ENCODE data around the gene SPRYD3. TPM values are rescaled to one million over a fixed set of nuclear protein-coding genes. Genes with fewer than 3 reads are reported as not detected.

Gene SPRYD3
- total RNA-seq, 1 experiment from 2014 or later = 47.5 TPM

- Histone ChIP-seq H3K27ac (ENCODE audit: low read depth, low read length) (no peak overlapping the region), H3K4me2 (ENCODE audit: low read length) (no peak overlapping the region), H4K20me1 (ENCODE audit: insufficient read depth) (no peaks in the 10 kb centered on the region), H2AFZ (ENCODE audit: low read depth, low read length, poor library complexity, severe bottlenecking) (no peak overlapping the region), H3K4me3 (replicated peaks in 1 of 2; ENCODE audit: low read depth in 1 of 2, low read length in 2 of 2) (no peak overlapping the region), H3K9me3 (ENCODE audit: control insufficient read depth in 1 of 2, insufficient read depth in 1 of 2, low read depth in 1 of 2, low read length in 2 of 2) (peaks cover 0 to 8% of the 10 kb centered on the region in 2 experiments; a peak in 2 of 4 replicates), H3K27me3 (ENCODE audit: insufficient read depth, low read length) (no peaks in the 10 kb centered on the region), H3K79me2 (ENCODE audit: insufficient read depth, low read length) (no peaks in the 10 kb centered on the region), H3K9me2 (ENCODE audit: insufficient read depth) (no peaks in the 10 kb centered on the region; the same call in 1 of the 2 replicates), H3K36me3 (ENCODE audit: control insufficient read depth in 1 of 2, insufficient read depth in 2 of 2, low read length in 2 of 2) (no peaks in the 10 kb centered on the region), H3K4me1 (ENCODE audit: control insufficient read depth in 1 of 2, insufficient read depth in 2 of 2, low read length in 2 of 2) (no peaks in the 10 kb centered on the region), H3K9ac (ENCODE audit: low read length) (no peak overlapping the region)
- TF ChIP-seq REST (IDR thresholded peaks at IDR 0.05; ENCODE audit: low read depth) (no peak), RAD21 (IDR thresholded peaks at IDR 0.05; ENCODE audit: low read depth) (no peak), JUND (IDR thresholded peaks at IDR 0.05) (no peak)
- BruUV-seq (replicated peaks) = no TSS peak
- no peak for DNase-seq (ENCODE audit: low read depth, low spot score)
- CTCF ChIA-PET = interaction anchor here (1.3 to 1.4 kb wide), 2 partner anchors 20 to 24 kb away, joined by 3 read pairs; no protein-coding TSS in a partner anchor
- no peak for ATAC-seq
- RAD21 ChIA-PET (ENCODE audit: low non-redundant PET in 1 of 2, low total read pairs in 2 of 2, uncharacterized antibody in 2 of 2, unreplicated experiment in 2 of 2) = interaction anchor here in 1 of 2 experiments (0.7 kb wide), 1 partner anchor 21 kb away, joined by 3 read pairs; no protein-coding TSS in a partner anchor
- POLR2A ChIA-PET = no interaction called here
- intact Hi-C loops (cut with micrococcal nuclease) = no loop called here
These were observed 7.2 kb upstream of the SPRYD3 start for GRCh38 chr12:53086361-53086760.

GRCh38 chr12:53082637-53083175 lies 3.5 kb upstream of the SPRYD3 start:
- no peaks in the 10 kb centered on the region for H4K20me1 ChIP-seq (ENCODE audit: insufficient read depth)
- H3K9me3 ChIP-seq (ENCODE audit: control insufficient read depth in 1 of 2, insufficient read depth in 1 of 2, low read depth in 1 of 2, low read length in 2 of 2) = peaks cover 0 to 8% of the 10 kb centered on the region in 2 experiments; a peak in 2 of 4 replicates
- no peak overlapping the region for H3K27ac ChIP-seq (ENCODE audit: low read depth, low read length)
- no peaks in the 10 kb centered on the region for H3K27me3 ChIP-seq (ENCODE audit: insufficient read depth, low read length)
- no peak overlapping the region for H3K4me3 ChIP-seq (replicated peaks in 1 of 2; ENCODE audit: low read depth in 1 of 2, low read length in 2 of 2)
- no peak for ATAC-seq
- peaks cover 12% of the 10 kb centered on the region; the same call in 1 of the 2 replicates for H3K79me2 ChIP-seq (ENCODE audit: insufficient read depth, low read length)
- no peak overlapping the region for H3K4me2 ChIP-seq (ENCODE audit: low read length)
- H3K9me2 ChIP-seq (ENCODE audit: insufficient read depth) = no peaks in the 10 kb centered on the region
- TF ChIP-seq RAD21 (IDR thresholded peaks at IDR 0.05; ENCODE audit: low read depth) = no peak
- TF ChIP-seq SIN3A (IDR thresholded peaks at IDR 0.05; ENCODE audit: low read depth) = no peak
- no peak for TF ChIP-seq CEBPB (IDR thresholded peaks at IDR 0.05; ENCODE audit: low read depth)
- no peak for TF ChIP-seq SP1 (IDR thresholded peaks at IDR 0.05; ENCODE audit: low read depth)
- TF ChIP-seq SRF (IDR thresholded peaks at IDR 0.05; ENCODE audit: low read depth) = no peak
- TF ChIP-seq ZNF274 (IDR thresholded peaks at IDR 0.05; ENCODE audit: low read depth, low read length) = no peak
- no peak for TF ChIP-seq EZH2 (IDR thresholded peaks at IDR 0.05)
- no peak for TF ChIP-seq CTCF (IDR thresholded peaks at IDR 0.05 in 2 of 3, conservative IDR thresholded peaks at IDR 0.05 in 1 of 3; ENCODE audit: borderline replicate concordance in 1 of 3, insufficient read depth in 1 of 3, low read depth in 2 of 3, low read length in 2 of 3)
- TF ChIP-seq JUND (IDR thresholded peaks at IDR 0.05) = no peak
- no peak for TF ChIP-seq POLR2A (IDR thresholded peaks at IDR 0.05; ENCODE audit: borderline replicate concordance, extremely low read depth, insufficient read depth, insufficient read length)
- no peak for TF ChIP-seq ZFX (IDR thresholded peaks at IDR 0.05)
- no peak for TF ChIP-seq CBX3 (IDR thresholded peaks at IDR 0.05; ENCODE audit: low read depth)
- no peak for TF ChIP-seq FOSL1 (IDR thresholded peaks at IDR 0.05; ENCODE audit: low read depth)
- BruUV-seq (replicated peaks) = no TSS peak
- ChIA-PET RAD21 (ENCODE audit: low non-redundant PET in 1 of 2, low total read pairs in 2 of 2, uncharacterized antibody in 2 of 2, unreplicated experiment in 2 of 2) (no interaction called here), POLR2A (no interaction called here), CTCF (interaction anchor here (1.0 kb wide), 1 partner anchor 17 kb away, joined by 3 read pairs; no protein-coding TSS in a partner anchor)
- intact Hi-C loops (cut with micrococcal nuclease) = no loop called here
- H2AFZ ChIP-seq (ENCODE audit: low read depth, low read length, poor library complexity, severe bottlenecking) = no peak overlapping the region
- H3K36me3 ChIP-seq (ENCODE audit: control insufficient read depth in 1 of 2, insufficient read depth in 2 of 2, low read length in 2 of 2) = no peaks in the 10 kb centered on the region; a peak in 1 of 4 replicates
- H3K4me1 ChIP-seq (ENCODE audit: control insufficient read depth in 1 of 2, insufficient read depth in 2 of 2, low read length in 2 of 2) = peaks cover 9 to 25% of the 10 kb centered on the region in 2 experiments
- no peak overlapping the region for H3K9ac ChIP-seq (ENCODE audit: low read length)
- DNase-seq (ENCODE audit: low read depth, low spot score) = no peak
